Activated naive CD8-positive, alpha-beta T cell (primary cell): ENCODE data around the gene NEMP2.
A peak's percentile ranks its signal among the peaks of the same experiment; 100 is the strongest.
"Not testable (repeated sequence)": the region's sequence is repeated elsewhere in the genome, so short reads cannot be mapped to it uniquely, and the experiment has no call there.

Source experiments
- H3K27ac Mint-ChIP-seq: one replicate; pipeline ENCODE4 v1.8.0; 2021; ENCODE audit warnings: mixed read lengths
- H3K27me3 Mint-ChIP-seq: one replicate; pipeline ENCODE4 v1.8.0; 2021; ENCODE audit warnings: mixed read lengths
- H3K36me3 Mint-ChIP-seq: one replicate; pipeline ENCODE4 v1.8.0; 2021; ENCODE audit warnings: mixed read lengths
- H3K4me1 Mint-ChIP-seq: one replicate; pipeline ENCODE4 v1.8.0; 2021; ENCODE audit warnings: low read depth, mixed read lengths
- H3K4me3 Mint-ChIP-seq: one replicate; pipeline ENCODE4 v1.8.0; 2021; ENCODE audit warnings: mild to moderate bottlenecking, mixed read lengths
- H3K9me3 Mint-ChIP-seq: one replicate; pipeline ENCODE4 v1.8.0; 2021; ENCODE audit warnings: low read depth, mixed read lengths

Gene NEMP2

GRCh38 chr2:190519975-190520767 is 14.4 kb downstream of the NEMP2 start:
- Mint-ChIP-seq H3K4me3 (peak overlapping the region; percentile 52), H3K36me3 (peaks cover 12% of the 10 kb centered on the region), H3K27ac (peak overlapping the region; percentile 67), H3K27me3 (no peaks in the 10 kb centered on the region), H3K4me1 (peaks cover 54% of the 10 kb centered on the region), H3K9me3 (no peaks in the 10 kb centered on the region)

- Mint-ChIP-seq H3K4me3 (no peak overlapping the region), H3K9me3 (no peaks in the 10 kb centered on the region), H3K27me3 (no peaks in the 10 kb centered on the region), H3K36me3 (peaks cover 6% of the 10 kb centered on the region), H3K27ac (peak overlapping the region; percentile 8), H3K4me1 (peaks cover 67% of the 10 kb centered on the region)
Measured at GRCh38 chr2:190517468-190517867, 17.1 kb downstream of the NEMP2 start.

GRCh38 chr2:190515687-190516086 is 18.8 kb downstream of the NEMP2 start:
- Mint-ChIP-seq H3K9me3 (no peaks in the 10 kb centered on the region), H3K36me3 (peaks cover 9% of the 10 kb centered on the region), H3K4me3 (peak overlapping the region; percentile 14), H3K27me3 (no peaks in the 10 kb centered on the region), H3K27ac (no peak overlapping the region), H3K4me1 (peaks cover 54% of the 10 kb centered on the region)

GRCh38 chr2:190514676-190515075 is 19.8 kb downstream of the NEMP2 start:
- Mint-ChIP-seq H3K4me3 (no peak overlapping the region), H3K27me3 (no peaks in the 10 kb centered on the region), H3K27ac (no peak overlapping the region)

GRCh38 chr2:190513877-190514276 is 20.6 kb downstream of the NEMP2 start:
- no peaks in the 10 kb centered on the region for H3K9me3 Mint-ChIP-seq
- H3K4me3 Mint-ChIP-seq, result no peak overlapping the region
- no peaks in the 10 kb centered on the region for H3K27me3 Mint-ChIP-seq
- H3K27ac Mint-ChIP-seq, result peak overlapping the region; percentile 50
- peaks cover 9% of the 10 kb centered on the region for H3K36me3 Mint-ChIP-seq
- peaks cover 36% of the 10 kb centered on the region for H3K4me1 Mint-ChIP-seq

More at GRCh38 chr2:190514676-190515075, 19.8 kb downstream of the NEMP2 start:
- Mint-ChIP-seq H3K9me3 (no peaks in the 10 kb centered on the region), H3K36me3 (peaks cover 9% of the 10 kb centered on the region), H3K4me1 (peaks cover 44% of the 10 kb centered on the region)

- Mint-ChIP-seq H3K4me3 (no peak overlapping the region), H3K27ac (no peak overlapping the region), H3K36me3 (peaks cover 9% of the 10 kb centered on the region), H3K9me3 (no peaks in the 10 kb centered on the region), H3K27me3 (no peaks in the 10 kb centered on the region), H3K4me1 (peaks cover 34% of the 10 kb centered on the region)
Measured at GRCh38 chr2:190512539-190513095, 21.9 kb downstream of the NEMP2 start.

GRCh38 chr2:190511104-190511503 is 23.4 kb downstream of the NEMP2 start:
- no peaks in the 10 kb centered on the region for H3K27me3 Mint-ChIP-seq
- no peak overlapping the region for H3K4me3 Mint-ChIP-seq
- H3K27ac Mint-ChIP-seq, result no peak overlapping the region
- peaks cover 29% of the 10 kb centered on the region for H3K4me1 Mint-ChIP-seq
- H3K36me3 Mint-ChIP-seq, result peaks cover 7% of the 10 kb centered on the region
- no peaks in the 10 kb centered on the region for H3K9me3 Mint-ChIP-seq

- H3K36me3 Mint-ChIP-seq, H3K4me3 Mint-ChIP-seq, H3K27me3 Mint-ChIP-seq, H3K9me3 Mint-ChIP-seq: not testable (repeated sequence)
- H3K27ac Mint-ChIP-seq, result peak overlapping the region; percentile 13
- H3K4me1 Mint-ChIP-seq, result peaks cover 23% of the 10 kb centered on the region
Measured at GRCh38 chr2:190509895-190510294, 24.6 kb downstream of the NEMP2 start.

- Mint-ChIP-seq H3K36me3 (peaks cover 7% of the 10 kb centered on the region), H3K4me3 (no peak overlapping the region), H3K9me3 (no peaks in the 10 kb centered on the region), H3K27me3 (no peaks in the 10 kb centered on the region), H3K4me1 (peaks cover 16% of the 10 kb centered on the region), H3K27ac (peak overlapping the region; percentile 78)
Measured at GRCh38 chr2:190507135-190507534, 27.4 kb downstream of the NEMP2 start.

GRCh38 chr2:190506666-190507065 is 27.9 kb downstream of the NEMP2 start:
- H3K9me3 Mint-ChIP-seq, result no peaks in the 10 kb centered on the region
- no peaks in the 10 kb centered on the region for H3K27me3 Mint-ChIP-seq
- peaks cover 20% of the 10 kb centered on the region for H3K4me1 Mint-ChIP-seq
- peaks cover 7% of the 10 kb centered on the region for H3K36me3 Mint-ChIP-seq
- peak overlapping the region; percentile 89 for H3K27ac Mint-ChIP-seq
- no peak overlapping the region for H3K4me3 Mint-ChIP-seq

GRCh38 chr2:190505696-190506095 is 28.8 kb downstream of the NEMP2 start:
- H3K4me1 Mint-ChIP-seq, result peaks cover 27% of the 10 kb centered on the region
- H3K27me3 Mint-ChIP-seq, result no peaks in the 10 kb centered on the region
- H3K9me3 Mint-ChIP-seq, result no peaks in the 10 kb centered on the region
- H3K27ac Mint-ChIP-seq, result peak overlapping the region; percentile 89
- H3K36me3 Mint-ChIP-seq, result peaks cover 6% of the 10 kb centered on the region
- H3K4me3 Mint-ChIP-seq, result no peak overlapping the region

- Mint-ChIP-seq H3K4me3 (no peak overlapping the region), H3K27me3 (no peaks in the 10 kb centered on the region), H3K9me3 (no peaks in the 10 kb centered on the region), H3K4me1 (peaks cover 27% of the 10 kb centered on the region), H3K36me3 (peaks cover 6% of the 10 kb centered on the region), H3K27ac (no peak overlapping the region)
Measured at GRCh38 chr2:190504912-190505311, 29.6 kb downstream of the NEMP2 start.

- H3K27ac Mint-ChIP-seq, result peak overlapping the region; percentile 64
- no peaks in the 10 kb centered on the region for H3K9me3 Mint-ChIP-seq
- H3K36me3 Mint-ChIP-seq, result peaks cover 6% of the 10 kb centered on the region
Measured at GRCh38 chr2:190503088-190503487, 31.4 kb downstream of the NEMP2 start.

GRCh38 chr2:190501702-190502407 is 32.7 kb downstream of the NEMP2 start:
- Mint-ChIP-seq H3K27me3 (no peaks in the 10 kb centered on the region), H3K4me1 (peaks cover 27% of the 10 kb centered on the region), H3K27ac (no peak overlapping the region), H3K36me3 (peaks cover 6% of the 10 kb centered on the region), H3K4me3 (no peak overlapping the region), H3K9me3 (no peaks in the 10 kb centered on the region)

More at GRCh38 chr2:190503088-190503487, 31.4 kb downstream of the NEMP2 start:
- peaks cover 27% of the 10 kb centered on the region for H3K4me1 Mint-ChIP-seq
- H3K4me3 Mint-ChIP-seq, result no peak overlapping the region
- no peaks in the 10 kb centered on the region for H3K27me3 Mint-ChIP-seq

GRCh38 chr2:190501231-190501630 is 33.3 kb downstream of the NEMP2 start:
- no peaks in the 10 kb centered on the region for H3K27me3 Mint-ChIP-seq
- peak overlapping the region; percentile 75 for H3K27ac Mint-ChIP-seq
- peaks cover 22% of the 10 kb centered on the region for H3K4me1 Mint-ChIP-seq
- H3K36me3 Mint-ChIP-seq, result peaks cover 10% of the 10 kb centered on the region
- H3K4me3 Mint-ChIP-seq, result no peak overlapping the region
- no peaks in the 10 kb centered on the region for H3K9me3 Mint-ChIP-seq
